ENCODE measurements around the gene FDPS. TPM values are rescaled to one million over a fixed set of nuclear protein-coding genes. Genes with fewer than 3 reads are reported as not detected.
A peak's percentile ranks its signal among the peaks of the same experiment; 100 is the strongest.

FDPS gene
- total RNA-seq, 2 experiments from 2014 or later: 255 to 354 TPM

- peaks cover 33% of the 10 kb centered on the region for H3K36me3 Mint-ChIP-seq (ENCODE audit: low read depth)
- DNase-seq (no peak), ATAC-seq (no peak)
- H3K4me3 Mint-ChIP-seq: no peak overlapping the region
- no peaks in the 10 kb centered on the region for H3K9me3 Mint-ChIP-seq (ENCODE audit: low read depth)
- intact Hi-C loops (cut with DNase I, micrococcal nuclease): no loop called here
- ChIA-PET CTCF (interaction anchor here (0.6 to 6.1 kb wide), 6 partner anchors 12 to 472 kb away, joined by 3 to 79 read pairs (median 3); partner anchors contain the start of genes CLK2, FDPS and KRTCAP2), POLR2A (no interaction called here)
- H3K4me1 Mint-ChIP-seq: peaks cover 33% of the 10 kb centered on the region
- no peak overlapping the region for H3K27ac Mint-ChIP-seq
- H3K27me3 Mint-ChIP-seq: no peaks in the 10 kb centered on the region
Measured at GRCh38 chr1:155319536-155319935, 10.9 kb downstream of the FDPS start.

GRCh38 chr1:155320252-155320651, 11.6 kb downstream of the FDPS start:
- intact Hi-C loops (cut with DNase I, micrococcal nuclease): loop anchor here (5.0 to 10.0 kb wide), 7 partner anchors 113 to 657 kb away; partner anchors contain the start of genes ARHGEF2 (in 1 of the 2), DAP3 (in 1 of the 2), MTX1 (in 1 of the 2) and SLC50A1 (in 1 of the 2)
- POLR2A ChIA-PET: no interaction called here
- H3K9me3 Mint-ChIP-seq (ENCODE audit: low read depth): no peaks in the 10 kb centered on the region
- ATAC-seq (no peak), DNase-seq (no peak)
- H3K4me3 Mint-ChIP-seq: peak overlapping the region; percentile 60
- peaks cover 28% of the 10 kb centered on the region for H3K36me3 Mint-ChIP-seq (ENCODE audit: low read depth)
- H3K4me1 Mint-ChIP-seq: peaks cover 33% of the 10 kb centered on the region
- H3K27ac Mint-ChIP-seq: no peak overlapping the region
- H3K27me3 Mint-ChIP-seq: no peaks in the 10 kb centered on the region
- CTCF ChIA-PET: interaction anchor here (0.6 to 6.1 kb wide), 13 partner anchors 11 to 472 kb away, joined by 3 to 79 read pairs (median 3); partner anchors contain the start of genes CLK2, FDPS and KRTCAP2

GRCh38 chr1:155320661-155321617, 12.3 kb downstream of the FDPS start, which contains the start of gene RUSC1:
Gene RUSC1, plus strand, starts transcription at chr1:155320894. Its CDS starts 880 bp downstream, at chr1:155321774.
- ChIA-PET CTCF (interaction anchor here (0.6 to 6.1 kb wide), 15 partner anchors 10 to 1329 kb away, joined by 3 to 79 read pairs (median 3); partner anchors contain the start of genes CLK2, FDPS and KRTCAP2), POLR2A (no interaction called here)
- Mint-ChIP-seq H3K9me3 (ENCODE audit: low read depth) (no peaks in the 10 kb centered on the region), H3K36me3 (ENCODE audit: low read depth) (peaks cover 28% of the 10 kb centered on the region), H3K4me3 (peak within 1 kb of the TSS; percentile 76), H3K4me1 (peaks cover 39% of the 10 kb centered on the region), H3K27ac (no peak within 1 kb of the TSS), H3K27me3 (no peaks in the 10 kb centered on the region)
- peak; percentile 89 for DNase-seq
- ATAC-seq: peak; percentile 51
- intact Hi-C loops (cut with DNase I, micrococcal nuclease): loop anchor here (5.0 to 10.0 kb wide), 7 partner anchors 114 to 656 kb away; partner anchors contain the start of genes ARHGEF2 (in 1 of the 2), DAP3 (in 1 of the 2), MTX1 (in 1 of the 2) and SLC50A1 (in 1 of the 2)

GRCh38 chr1:155321639-155322503, 13.2 kb downstream of the FDPS start:
- Mint-ChIP-seq H3K27ac (no peak overlapping the region), H3K36me3 (ENCODE audit: low read depth) (peaks cover 25% of the 10 kb centered on the region), H3K4me1 (peaks cover 42% of the 10 kb centered on the region), H3K27me3 (no peaks in the 10 kb centered on the region), H3K9me3 (ENCODE audit: low read depth) (no peaks in the 10 kb centered on the region), H3K4me3 (peak overlapping the region; percentile 76)
- ATAC-seq (no peak), DNase-seq (peak; percentile 16)
- ChIA-PET POLR2A (interaction anchor here (1.0 to 1.1 kb wide), 2 partner anchors 70 to 699 kb away, joined by 3 to 4 read pairs; no protein-coding TSS in a partner anchor), CTCF (interaction anchor here (0.6 to 6.1 kb wide), 16 partner anchors 11 to 259 kb away, joined by 3 to 79 read pairs (median 4); partner anchors contain the start of genes FDPS and KRTCAP2)
- intact Hi-C loops (cut with DNase I, micrococcal nuclease): loop anchor here (5.0 to 10.0 kb wide), 7 partner anchors 115 to 655 kb away; partner anchors contain the start of genes ARHGEF2 (in 1 of the 2), DAP3 (in 1 of the 2), MTX1 (in 1 of the 2) and SLC50A1 (in 1 of the 2)

- H3K27ac Mint-ChIP-seq: no peak overlapping the region
- ChIA-PET POLR2A (interaction anchor here (1.0 to 1.2 kb wide), 3 partner anchors 50 to 699 kb away, joined by 3 to 4 read pairs (median 3); partner anchors contain the start of gene CLK2), CTCF (interaction anchor here (0.6 to 6.1 kb wide), 16 partner anchors 12 to 279 kb away, joined by 3 to 79 read pairs (median 4); partner anchors contain the start of genes FDPS and KRTCAP2)
- DNase-seq: peak; percentile 49
- ATAC-seq: no peak
- intact Hi-C loops (cut with DNase I, micrococcal nuclease): loop anchor here (5.0 to 10.0 kb wide), 7 partner anchors 115 to 655 kb away; partner anchors contain the start of genes ARHGEF2 (in 1 of the 2), DAP3 (in 1 of the 2), MTX1 (in 1 of the 2) and SLC50A1 (in 1 of the 2)
- peak overlapping the region; percentile 76 for H3K4me3 Mint-ChIP-seq
- no peaks in the 10 kb centered on the region for H3K27me3 Mint-ChIP-seq
- H3K36me3 Mint-ChIP-seq (ENCODE audit: low read depth): peaks cover 25% of the 10 kb centered on the region
- H3K4me1 Mint-ChIP-seq: peaks cover 42% of the 10 kb centered on the region
- no peaks in the 10 kb centered on the region for H3K9me3 Mint-ChIP-seq (ENCODE audit: low read depth)
Measured at GRCh38 chr1:155322571-155322952, 13.9 kb downstream of the FDPS start.

GRCh38 chr1:155322953-155323728, 14.5 kb downstream of the FDPS start:
- Mint-ChIP-seq H3K4me1 (peaks cover 42% of the 10 kb centered on the region), H3K36me3 (ENCODE audit: low read depth) (peaks cover 20% of the 10 kb centered on the region), H3K4me3 (peak overlapping the region; percentile 76), H3K9me3 (ENCODE audit: low read depth) (no peaks in the 10 kb centered on the region), H3K27me3 (no peaks in the 10 kb centered on the region), H3K27ac (peak overlapping the region; percentile 45)
- ATAC-seq (peak; percentile 55), DNase-seq (peak; percentile 92)
- POLR2A ChIA-PET: interaction anchor here (0.6 to 1.2 kb wide), 6 partner anchors 45 to 153 kb away, joined by 3 to 4 read pairs (median 3); partner anchors contain the start of gene CLK2
- intact Hi-C loops (cut with DNase I, micrococcal nuclease): loop anchor here (1.0 to 10.0 kb wide), 15 partner anchors 15 to 654 kb away; partner anchors contain the start of genes CLK2 (in 2 of the 2), FDPS (in 2 of the 2), HCN3 (in 2 of the 2) and ARHGEF2 (in 1 of the 2)
- CTCF ChIA-PET: interaction anchor here (0.7 to 6.1 kb wide), 19 partner anchors 10 to 278 kb away, joined by 3 to 79 read pairs (median 6); partner anchors contain the start of genes CLK2, ENTREP3, FDPS and KRTCAP2

- DNase-seq (peak; percentile 90), ATAC-seq (peak; percentile 56)
- intact Hi-C loops (cut with DNase I, micrococcal nuclease): loop anchor here (1.0 to 10.0 kb wide), 18 partner anchors 15 to 654 kb away; partner anchors contain the start of genes CLK2 (in 2 of the 2), FDPS (in 2 of the 2), HCN3 (in 2 of the 2) and MTX1 (in 2 of the 2)
- Mint-ChIP-seq H3K4me3 (peak overlapping the region; percentile 76), H3K27ac (peak overlapping the region; percentile 45), H3K4me1 (peaks cover 42% of the 10 kb centered on the region), H3K36me3 (ENCODE audit: low read depth) (peaks cover 17% of the 10 kb centered on the region), H3K27me3 (no peaks in the 10 kb centered on the region), H3K9me3 (ENCODE audit: low read depth) (no peaks in the 10 kb centered on the region)
- ChIA-PET POLR2A (interaction anchor here (0.6 to 1.2 kb wide), 5 partner anchors 16 to 136 kb away, joined by 3 to 4 read pairs (median 3); partner anchors contain the start of gene CLK2), CTCF (interaction anchor here (0.5 to 6.1 kb wide), 18 partner anchors 9 to 653 kb away, joined by 3 to 79 read pairs (median 6); partner anchors contain the start of genes CLK2, ENTREP3, FDPS and MTX1)
Measured at GRCh38 chr1:155323729-155324036, 15.0 kb downstream of the FDPS start.

- intact Hi-C loops (cut with DNase I, micrococcal nuclease): loop anchor here (1.0 to 10.0 kb wide), 11 partner anchors 62 to 653 kb away; partner anchors contain the start of genes MTX1 (in 2 of the 2), ARHGEF2 (in 1 of the 2), DAP3 (in 1 of the 2) and ENTREP3 (in 1 of the 2)
- CTCF ChIA-PET: interaction anchor here (0.5 to 6.1 kb wide), 20 partner anchors 9 to 1095 kb away, joined by 3 to 79 read pairs (median 6); partner anchors contain the start of genes CLK2, ENTREP3, FDPS and MTX1
- Mint-ChIP-seq H3K4me3 (peak overlapping the region; percentile 76), H3K4me1 (peaks cover 39% of the 10 kb centered on the region), H3K27me3 (no peaks in the 10 kb centered on the region), H3K9me3 (ENCODE audit: low read depth) (no peaks in the 10 kb centered on the region), H3K27ac (peak overlapping the region; percentile 45), H3K36me3 (ENCODE audit: low read depth) (peaks cover 12% of the 10 kb centered on the region)
- POLR2A ChIA-PET: interaction anchor here (0.6 to 1.1 kb wide), 3 partner anchors 16 to 63 kb away, joined by 3 to 4 read pairs (median 4); no protein-coding TSS in a partner anchor
- peak; percentile 95 for DNase-seq
- ATAC-seq: peak; percentile 81
Measured at GRCh38 chr1:155324037-155324716, 15.5 kb downstream of the FDPS start.

Measured in activated CD4-positive, alpha-beta T cell treated with anti-CD3 and anti-CD28 coated beads for 36 hours (primary cell).